NCI-H526 treated with DMSO at 0.1 percent for 48 hours (cell line): ENCODE measurements around the gene RB1.

Experiments used
- DNase-seq: peaks from one replicate; lab custom pipeline; 2025; lab: John Stamatoyannopoulos, UW

Gene RB1

GRCh38 chr13:48303359-48304142 lies at the start of gene RB1:
TSS of gene RB1 (plus strand) at chr13:48303751. CDS start at chr13:48303913, 162 bp downstream.
- peak; percentile 76 for DNase-seq

- no peak for DNase-seq
Observed at GRCh38 chr13:48253849-48254248, 49.7 kb upstream of the RB1 start.

DNA sequence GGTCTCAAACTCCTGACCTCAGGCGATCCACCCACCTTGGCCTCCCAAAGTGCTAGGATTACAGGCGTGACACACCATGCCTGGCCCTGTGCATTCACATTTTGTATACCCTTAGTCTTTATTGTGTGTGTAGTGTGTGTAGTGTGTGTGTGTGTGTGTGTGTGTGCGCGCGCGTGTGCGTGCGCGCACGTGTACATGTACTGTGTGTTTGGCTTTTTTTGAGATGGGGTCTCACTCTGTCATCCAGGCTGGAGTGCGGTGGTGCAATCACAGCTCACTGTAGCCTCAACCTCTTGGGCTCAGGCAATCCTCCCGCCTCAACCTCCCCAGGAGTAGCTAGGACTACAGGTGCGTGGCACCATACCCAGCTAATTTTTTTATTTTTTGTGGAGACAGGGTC lies 48.5 kb upstream of the RB1 start:
- DNase-seq, result no peak

DNA sequence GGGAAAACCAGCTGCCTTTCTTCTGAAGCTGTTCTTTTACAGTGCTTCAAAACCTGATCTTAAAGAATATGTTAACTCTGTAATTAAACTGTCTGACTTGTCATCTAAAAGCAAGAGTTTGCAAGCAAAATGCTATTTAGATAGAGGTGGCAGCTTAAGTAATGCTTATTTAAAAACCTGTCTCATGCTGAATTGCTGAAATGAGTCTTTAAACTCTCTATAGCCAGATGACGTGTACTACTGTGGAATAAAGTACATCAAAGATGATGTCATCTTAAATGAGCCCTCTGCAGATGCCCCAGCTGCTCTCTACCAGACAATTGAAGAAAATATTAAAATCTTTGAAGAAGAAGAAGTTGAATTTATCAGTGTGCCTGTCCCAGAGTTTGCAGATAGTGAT lies 47.6 kb upstream of the RB1 start:
- no peak for DNase-seq

- DNase-seq, result no peak
Observed at GRCh38 chr13:48258002-48258401, 45.5 kb upstream of the RB1 start.

GRCh38 chr13:48258430-48258829 lies 45.1 kb upstream of the RB1 start:
- no peak for DNase-seq

DNA sequence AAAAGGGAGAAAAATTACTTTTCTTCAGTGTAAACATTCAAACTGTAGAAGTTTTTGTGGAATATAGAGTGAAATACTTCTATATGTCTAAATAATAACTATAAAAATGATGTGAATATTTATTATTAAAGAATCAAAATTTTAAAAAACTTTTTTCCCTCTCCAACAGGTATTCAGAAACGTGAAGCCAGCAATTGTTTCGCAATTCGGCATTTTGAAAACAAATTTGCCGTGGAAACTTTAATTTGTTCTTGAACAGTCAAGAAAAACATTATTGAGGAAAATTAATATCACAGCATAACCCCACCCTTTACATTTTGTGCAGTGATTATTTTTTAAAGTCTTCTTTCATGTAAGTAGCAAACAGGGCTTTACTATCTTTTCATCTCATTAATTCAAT lies 42.6 kb upstream of the RB1 start:
- DNase-seq, result no peak

- DNase-seq, result no peak
Observed at GRCh38 chr13:48263196-48263595, 40.4 kb upstream of the RB1 start.

DNA sequence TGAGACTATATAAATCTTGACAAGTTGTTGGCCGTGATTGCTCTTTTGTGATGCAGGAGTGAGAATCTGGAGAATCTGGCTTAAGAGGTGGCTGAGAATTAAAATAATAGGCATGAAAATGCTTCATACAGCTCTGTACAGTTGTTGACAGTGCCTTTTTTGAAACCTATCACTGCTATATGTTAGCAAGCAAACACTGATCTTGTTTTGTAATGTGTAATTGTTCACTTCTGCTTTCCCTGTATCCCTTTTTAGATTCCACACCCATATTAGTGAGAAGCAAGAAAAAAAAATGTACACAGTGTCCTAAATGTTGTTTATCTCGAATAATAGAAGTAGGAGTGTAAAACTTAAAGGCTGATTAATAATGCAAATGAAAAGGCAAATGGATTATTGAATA lies 39.5 kb upstream of the RB1 start:
- no peak for DNase-seq

DNA sequence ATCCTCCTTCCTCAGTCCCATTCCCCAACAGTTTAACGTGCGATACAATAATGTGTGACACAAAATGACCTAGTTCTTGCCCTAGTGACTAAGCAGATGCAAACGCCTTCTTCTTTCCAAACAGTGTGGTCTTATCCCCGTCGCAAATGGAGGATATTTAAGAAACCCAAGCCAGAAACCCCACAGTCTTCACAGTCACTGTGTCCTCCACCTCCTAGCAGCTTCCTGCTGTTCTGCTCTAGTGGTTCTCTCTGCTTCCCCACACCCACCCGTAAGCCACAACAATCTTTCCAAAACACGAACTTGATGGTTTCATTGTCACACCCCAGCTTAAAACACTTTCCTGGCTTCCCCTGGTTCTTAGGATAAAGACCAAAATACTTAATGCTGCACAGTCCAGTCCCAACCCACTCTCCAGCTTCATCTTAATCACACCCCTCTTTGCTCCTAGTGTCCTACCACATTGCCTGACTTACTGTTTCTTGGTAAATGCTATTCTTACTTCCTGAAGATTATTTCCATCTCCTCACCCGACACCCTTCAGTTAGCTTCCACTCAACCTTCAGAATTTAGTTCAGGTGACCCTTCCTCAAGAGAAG lies 38.2 kb upstream of the RB1 start:
- DNase-seq, result no peak

DNA sequence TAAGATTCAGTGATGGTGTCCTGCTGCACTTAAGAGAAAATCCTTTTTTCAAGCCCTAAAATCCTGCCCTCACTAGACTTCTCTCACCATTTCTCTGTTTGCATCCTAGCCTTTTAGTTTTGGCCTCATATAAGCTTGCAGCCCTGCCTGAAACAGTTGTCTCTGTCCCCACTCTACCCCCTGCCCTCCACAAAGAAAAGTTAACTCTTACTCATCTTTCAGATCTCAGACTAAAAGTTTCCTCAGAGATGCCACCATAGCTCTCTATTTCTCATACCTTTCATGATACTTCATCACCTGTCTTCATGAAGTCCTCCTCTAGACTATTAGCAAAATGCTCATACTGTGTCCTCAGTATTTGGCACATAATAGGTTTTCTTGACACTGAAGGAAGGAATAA lies 37.4 kb upstream of the RB1 start:
- no peak for DNase-seq

DNA sequence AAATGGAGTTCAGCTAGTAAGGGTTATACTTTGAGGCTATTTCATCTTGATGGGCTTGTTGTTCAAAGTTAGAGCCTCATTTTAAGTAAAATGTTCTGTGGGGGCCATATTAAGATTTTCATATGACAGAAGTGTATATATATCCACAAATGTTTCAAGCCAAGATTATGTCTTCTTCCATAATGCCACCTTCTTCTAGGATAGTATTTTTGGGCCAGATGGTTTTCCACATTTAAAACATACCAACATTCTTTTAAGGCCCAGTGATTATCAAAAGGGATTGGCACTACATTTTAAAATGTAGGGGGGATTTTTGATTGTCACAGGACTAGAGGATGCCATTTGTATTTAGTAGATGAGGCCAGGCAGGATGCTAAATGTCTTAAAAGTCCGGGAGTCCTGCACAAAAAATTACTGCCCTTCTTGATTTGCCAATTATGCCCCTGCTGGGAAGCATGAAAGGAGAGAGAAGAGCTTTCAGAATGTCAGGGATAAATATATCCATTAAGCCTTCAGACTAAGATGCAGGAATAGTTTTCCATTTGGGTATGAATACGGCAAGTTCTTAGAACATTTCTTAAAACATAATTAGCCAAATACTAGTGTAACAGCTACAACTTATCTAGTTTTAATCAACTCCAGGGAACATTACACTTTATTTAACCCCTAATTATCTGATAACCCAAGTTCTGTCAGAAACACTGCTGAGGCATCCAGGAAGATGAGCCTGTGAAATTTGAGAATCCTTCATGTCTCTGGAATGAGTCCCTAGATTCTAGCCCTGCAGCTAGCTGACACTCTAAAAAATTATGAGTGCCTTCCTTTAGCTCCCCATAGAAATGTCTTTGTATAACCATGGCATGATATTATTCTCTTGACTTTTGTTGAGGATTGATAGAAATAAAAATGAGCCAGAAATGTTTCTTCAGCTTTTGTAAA lies 36.6 kb upstream of the RB1 start:
- no peak for DNase-seq

GRCh38 chr13:48268019-48268418 lies 35.5 kb upstream of the RB1 start:
- DNase-seq, result no peak

- DNase-seq, result no peak
Observed at GRCh38 chr13:48273346-48273745, 30.2 kb upstream of the RB1 start.

DNA sequence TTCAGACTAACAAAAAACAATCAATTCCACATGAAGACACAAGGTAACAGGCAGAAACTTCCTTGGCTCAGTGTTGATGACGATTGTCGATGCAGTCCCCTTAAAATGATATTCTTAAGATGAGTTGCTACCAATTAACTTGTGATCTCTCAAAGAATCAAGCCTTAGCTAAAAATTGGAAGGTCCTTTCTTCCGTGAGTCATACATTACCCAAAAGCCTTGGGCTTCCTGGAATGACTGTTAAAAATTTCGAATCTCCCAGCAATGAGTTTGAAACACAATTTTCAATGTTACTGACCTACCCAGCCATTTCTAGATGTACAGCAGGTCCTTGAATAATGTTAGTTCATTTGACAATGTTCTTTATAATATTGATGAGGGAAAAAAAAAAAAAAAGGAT lies 28.0 kb upstream of the RB1 start:
- DNase-seq, result no peak

DNA sequence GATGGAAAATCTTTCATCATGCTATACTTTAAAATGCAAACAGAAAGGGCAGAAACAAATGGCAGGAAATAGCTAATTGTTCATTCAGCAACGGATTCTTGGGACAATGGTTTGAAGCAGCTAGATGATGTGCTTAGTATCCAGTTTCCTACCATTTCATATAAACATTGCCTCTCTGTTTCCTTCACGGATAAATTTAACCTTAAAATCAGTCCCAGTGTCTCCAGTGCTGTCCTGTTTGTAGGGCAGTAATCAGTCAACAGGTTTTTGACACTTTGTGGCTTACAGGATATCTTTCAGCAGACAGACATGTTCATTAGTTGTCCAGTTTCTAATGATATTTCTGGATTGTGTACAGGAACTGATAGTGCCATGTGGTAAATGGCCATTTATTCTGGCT lies 24.7 kb upstream of the RB1 start:
- DNase-seq, result no peak

GRCh38 chr13:48281556-48281955 lies 22.0 kb upstream of the RB1 start:
- DNase-seq, result no peak

DNA sequence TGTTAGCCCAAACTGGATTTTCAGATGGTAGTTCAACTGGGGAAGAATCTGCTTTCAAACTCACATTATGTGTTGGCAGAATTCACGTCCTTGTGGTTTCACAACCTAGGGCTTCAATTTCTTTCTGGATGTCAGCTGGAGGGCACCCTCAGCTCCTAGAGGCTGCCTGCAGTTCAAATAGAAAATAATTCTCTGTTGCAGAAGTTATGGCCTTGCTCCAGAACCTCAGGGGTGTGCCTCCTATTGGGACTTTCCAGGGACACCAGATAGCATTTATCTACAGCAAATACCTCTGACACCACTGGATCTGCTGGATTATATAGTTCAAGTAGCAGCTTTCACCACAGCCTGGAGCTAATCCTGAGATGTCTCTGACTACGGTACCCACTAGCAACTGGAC lies 11.8 kb upstream of the RB1 start:
- no peak for DNase-seq

GRCh38 chr13:48292650-48293049 lies 10.9 kb upstream of the RB1 start:
- DNase-seq, result no peak

GRCh38 chr13:48294653-48295052 lies 8.9 kb upstream of the RB1 start:
- DNase-seq, result no peak

DNA sequence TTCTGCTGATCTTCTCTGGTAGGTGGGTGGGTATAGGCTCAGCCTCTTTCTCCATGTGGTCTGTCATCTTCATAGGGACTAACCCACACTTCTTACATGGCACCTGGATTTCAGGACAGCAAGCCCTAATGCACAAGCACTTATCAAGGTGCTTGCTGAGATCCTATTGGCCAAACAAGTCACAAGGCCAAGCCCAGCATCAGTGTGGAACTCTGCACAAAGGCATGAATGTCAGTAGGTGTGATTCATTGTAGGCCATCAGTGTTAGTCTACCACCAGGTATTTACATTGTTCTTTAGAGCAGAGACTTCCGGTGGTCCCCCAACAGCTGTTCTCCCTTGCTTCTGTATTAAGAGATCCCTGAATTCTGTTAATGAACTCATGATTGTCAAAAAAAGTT lies 8.3 kb upstream of the RB1 start:
- DNase-seq, result no peak

DNA sequence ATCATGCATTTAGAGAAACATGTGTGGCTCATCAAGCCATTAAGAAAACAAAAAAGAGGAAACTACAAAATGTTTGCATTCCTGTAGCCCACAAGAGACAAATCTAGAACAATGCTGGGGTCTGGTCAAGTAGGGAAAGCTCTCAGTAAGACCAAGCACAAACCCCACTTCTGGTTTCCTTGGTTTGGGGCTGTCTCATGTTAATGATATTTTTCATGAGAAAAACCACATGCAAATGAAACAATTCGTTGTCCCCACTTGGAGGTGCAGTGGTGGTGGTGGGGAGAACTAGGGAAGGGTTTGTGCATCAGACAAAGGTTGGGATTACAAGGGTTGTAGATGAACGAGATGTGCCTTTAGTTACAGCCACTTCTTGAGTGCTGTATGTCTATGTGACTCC lies 7.0 kb upstream of the RB1 start:
- no peak for DNase-seq
